ENCODE results near the gene EBF3.

GRCh38 chr10:129912986-129913695, 50.9 kb downstream of the EBF3 start:
- TF ChIP-seq POLR2A (IDR thresholded peaks at IDR 0.05; ENCODE audit: low read depth, low read length) (no peak), POLR2AphosphoS5 (IDR thresholded peaks at IDR 0.05; ENCODE audit: low read depth, low read length) (no peak), TAF1 (IDR thresholded peaks at IDR 0.05; ENCODE audit: borderline replicate concordance, low read depth, low read length) (no peak)

All from GM12892 (cell line).